HG03139 (cell line): ENCODE results near the gene ACKR3.
A peak's percentile ranks its signal among the peaks of the same experiment; 100 is the strongest.

Source experiments
- ATAC-seq: cut with Tn5 transposase; IDR thresholded peaks from one replicate; pipeline ENCODE4 v1.9.1; 2021; ENCODE audit not compliant: unreplicated experiment

ACKR3 gene

GRCh38 chr2:236569573-236569973, at the start of gene ACKR3:
Gene ACKR3 (plus strand): TSS chr2:236569825. CDS start chr2:236580466, 10,641 bp downstream.
- ATAC-seq: peak; percentile 79

- no peak for ATAC-seq
Measured at GRCh38 chr2:236521556-236521955, 48.1 kb upstream of the ACKR3 start.

DNA sequence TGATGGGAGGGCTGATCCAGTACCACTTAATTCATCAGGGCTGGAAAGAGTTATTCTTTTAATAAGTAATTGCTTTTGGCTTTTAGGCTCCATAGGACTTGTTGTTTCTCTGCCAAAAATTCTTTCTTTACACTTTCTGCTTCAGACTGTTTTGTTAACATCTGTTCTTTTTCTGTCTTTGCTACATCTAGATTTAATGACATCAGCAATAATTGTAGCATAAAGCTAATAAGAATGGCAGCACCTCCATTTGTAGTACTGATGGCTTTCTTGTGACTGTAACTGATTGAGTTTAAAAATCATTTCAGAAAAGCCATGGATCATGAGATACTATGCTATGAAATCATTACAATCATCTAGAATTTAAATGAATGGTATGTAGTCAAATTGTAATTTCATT, 46.4 kb upstream of the ACKR3 start:
- ATAC-seq: no peak

GRCh38 chr2:236525411-236525997, 44.1 kb upstream of the ACKR3 start:
- ATAC-seq: no peak

- no peak for ATAC-seq
Measured at GRCh38 chr2:236526455-236527158, 43.0 kb upstream of the ACKR3 start.

- ATAC-seq: no peak
Measured at GRCh38 chr2:236527159-236527630, 42.4 kb upstream of the ACKR3 start.

DNA sequence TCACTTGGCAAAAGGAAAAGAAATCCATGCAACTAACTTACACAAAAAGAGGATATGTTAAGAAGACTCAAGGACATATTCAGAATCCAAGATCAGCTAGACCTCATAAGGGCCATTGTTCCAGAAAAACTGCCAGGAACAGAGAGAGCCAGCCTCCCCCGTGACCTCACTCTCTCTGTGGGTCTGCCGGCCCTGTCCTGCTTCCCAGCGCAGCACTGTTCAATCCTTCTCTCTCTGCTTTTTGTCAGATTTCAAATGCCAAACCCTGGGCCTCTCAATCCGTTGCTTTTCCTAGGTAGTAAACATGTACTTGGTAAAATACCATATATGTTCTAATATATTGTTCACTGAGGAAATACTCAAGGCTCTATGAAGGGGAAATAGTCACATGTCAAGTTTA, 40.0 kb upstream of the ACKR3 start:
- no peak for ATAC-seq

GRCh38 chr2:236530512-236530911, 39.1 kb upstream of the ACKR3 start:
- ATAC-seq: no peak

- ATAC-seq: no peak
Measured at GRCh38 chr2:236531195-236531594, 38.4 kb upstream of the ACKR3 start.

DNA sequence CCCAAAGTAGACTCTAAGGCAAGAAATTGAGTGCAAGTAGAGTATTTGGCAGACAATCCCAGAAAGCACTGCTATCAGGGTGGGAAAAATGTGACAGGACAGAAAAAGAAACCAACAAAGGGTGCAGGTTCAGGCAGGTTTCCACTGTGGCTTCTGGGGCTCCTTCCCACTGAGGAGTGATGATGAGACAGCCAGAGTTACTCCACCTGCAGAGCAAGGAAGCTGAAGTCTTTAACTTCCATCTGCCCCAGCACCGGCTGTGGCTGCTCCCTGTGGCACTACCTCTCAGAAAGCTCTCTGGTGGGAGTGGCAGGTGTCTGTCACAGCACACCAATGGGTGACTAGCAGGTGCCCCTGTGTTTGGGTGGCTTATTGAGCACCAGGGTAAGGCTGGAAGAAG, 37.6 kb upstream of the ACKR3 start:
- ATAC-seq: no peak

DNA sequence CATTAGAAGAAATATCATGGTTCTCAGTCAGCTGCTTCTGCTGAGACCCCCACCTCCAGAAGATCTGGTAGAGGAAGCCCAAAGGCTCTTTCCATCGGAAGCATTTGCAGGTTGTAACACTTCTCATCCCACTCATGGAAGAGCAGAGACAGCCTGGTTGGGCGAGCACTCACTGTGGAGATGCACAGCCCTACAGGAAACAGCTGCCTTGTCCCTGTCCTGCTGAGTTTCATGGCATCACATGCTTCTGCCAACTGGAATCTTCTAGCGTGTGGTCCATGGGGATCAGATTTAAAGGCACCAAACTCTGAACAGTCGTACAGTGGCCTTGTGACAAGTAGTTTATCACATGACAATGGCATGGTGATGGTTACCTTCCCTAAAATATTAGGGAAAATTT, 36.3 kb upstream of the ACKR3 start:
- ATAC-seq: no peak

GRCh38 chr2:236535024-236535423, 34.6 kb upstream of the ACKR3 start:
- no peak for ATAC-seq

DNA sequence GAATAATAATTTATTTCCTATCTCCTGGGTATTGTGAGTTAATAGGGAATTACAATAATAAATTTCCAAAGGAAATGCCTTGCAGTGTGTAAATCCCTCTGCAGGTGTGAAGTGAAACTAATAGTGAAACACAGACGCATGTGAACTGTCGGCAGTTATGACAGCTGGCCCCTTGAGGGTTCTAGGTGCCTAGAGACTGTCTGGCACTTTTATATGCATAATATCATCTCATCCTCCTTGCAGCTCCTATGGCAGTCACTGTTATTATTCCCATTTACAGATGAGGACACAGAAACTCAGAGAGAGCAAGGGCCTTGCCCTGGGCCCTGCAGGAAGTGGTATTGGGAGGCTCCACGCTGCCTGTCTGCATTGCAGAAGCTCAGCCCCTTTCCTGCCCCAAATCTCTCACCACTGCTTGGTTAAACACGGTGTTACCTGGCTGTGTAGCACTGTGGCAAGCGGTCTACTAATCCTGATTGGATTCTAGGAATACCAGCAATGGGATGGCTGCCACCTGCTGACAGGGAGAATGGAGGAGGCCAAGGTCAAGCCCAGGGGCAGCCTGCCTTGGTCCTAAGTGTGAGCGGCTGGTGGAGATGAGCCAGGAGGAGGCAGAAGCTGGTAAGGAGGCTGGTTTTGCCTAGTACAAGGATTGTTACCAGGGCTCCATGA, 32.8 kb upstream of the ACKR3 start:
- ATAC-seq: peak; percentile 55

DNA sequence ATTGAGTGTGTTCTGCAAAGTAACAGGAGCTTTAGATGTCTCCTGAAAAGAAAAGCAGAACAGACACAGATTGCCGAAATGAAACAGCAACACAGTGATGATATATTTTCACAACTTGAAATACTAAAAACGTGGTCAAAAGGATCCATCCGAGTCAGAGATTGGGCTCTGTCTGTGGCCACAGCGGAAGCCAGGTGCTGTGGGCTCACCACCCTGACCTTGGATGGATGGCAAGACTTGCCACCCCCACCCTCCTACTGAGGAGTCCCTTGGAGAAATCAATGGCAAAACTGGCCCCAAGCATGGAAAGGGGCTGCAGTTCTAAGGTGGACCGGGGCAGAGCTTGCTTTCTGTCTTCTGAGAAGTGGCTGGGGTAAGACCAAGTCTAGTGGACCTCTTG, 31.4 kb upstream of the ACKR3 start:
- peak; percentile 43 for ATAC-seq

DNA sequence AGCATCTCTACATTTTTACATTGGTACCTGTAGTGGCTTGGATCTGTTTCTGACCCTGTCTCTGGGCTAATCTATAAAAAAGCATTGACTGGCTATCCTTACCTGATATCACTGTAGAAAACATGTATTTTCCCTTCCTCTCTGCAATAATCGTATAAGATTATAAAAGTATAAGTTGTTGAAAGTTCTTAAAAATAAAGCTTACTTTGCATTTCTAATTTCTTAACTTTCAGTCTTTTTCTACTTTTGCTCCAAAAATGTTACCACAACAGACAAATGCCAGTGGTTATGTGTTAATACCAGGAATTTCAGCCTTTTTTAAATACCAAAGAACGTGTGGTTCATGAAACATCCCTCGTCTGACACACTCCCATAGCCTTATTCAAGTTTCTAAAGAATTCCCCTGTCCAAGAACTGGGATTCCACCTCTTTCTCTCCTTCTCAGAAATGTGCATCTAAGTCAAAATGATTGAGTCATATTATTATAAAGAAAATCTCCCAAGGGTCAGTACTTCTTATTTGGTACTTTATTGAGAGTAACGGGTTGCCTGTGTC, 28.5 kb upstream of the ACKR3 start:
- no peak for ATAC-seq

DNA sequence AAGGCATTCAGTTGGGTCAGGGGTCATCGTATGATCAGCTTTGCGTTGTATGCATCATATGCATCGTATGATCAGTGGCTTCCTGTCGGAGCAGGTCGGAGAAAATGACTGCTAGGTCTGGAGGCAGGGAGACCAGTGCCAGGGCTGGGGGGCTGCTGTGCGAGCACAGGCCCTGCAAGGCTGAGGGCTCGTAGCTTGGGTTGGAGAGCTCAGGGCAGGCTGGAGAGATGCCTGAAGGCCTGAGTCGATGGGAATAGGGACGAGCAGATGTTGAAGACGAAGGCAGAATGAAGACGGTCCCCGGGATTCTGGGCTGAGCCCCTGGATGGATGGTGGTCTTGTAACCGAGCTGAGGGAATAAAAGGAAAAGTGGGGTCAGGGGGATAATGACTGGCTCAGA, 25.3 kb upstream of the ACKR3 start:
- ATAC-seq: no peak

DNA sequence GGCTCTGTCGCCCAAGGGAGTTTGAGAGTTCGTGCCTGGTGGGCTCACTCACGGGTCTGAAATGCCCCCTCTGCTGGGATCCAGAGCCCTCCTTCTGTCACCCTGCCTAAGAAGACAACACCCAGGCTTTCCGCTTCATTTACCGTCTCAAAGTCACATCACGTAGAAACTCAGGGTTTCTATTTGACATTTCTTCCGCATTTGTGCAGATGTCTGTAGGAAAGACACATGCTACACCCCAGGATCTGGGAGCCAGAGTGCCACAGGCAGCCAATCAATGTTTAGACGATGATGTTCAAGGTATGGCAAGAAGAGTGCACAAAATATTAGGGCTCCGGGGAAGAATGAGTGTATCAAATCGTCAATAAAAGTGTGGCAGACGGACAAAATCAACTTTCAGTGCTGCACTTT, 24.4 kb upstream of the ACKR3 start:
- ATAC-seq: peak; percentile 39

GRCh38 chr2:236545814-236546480, 23.7 kb upstream of the ACKR3 start:
- ATAC-seq: peak; percentile 46

DNA sequence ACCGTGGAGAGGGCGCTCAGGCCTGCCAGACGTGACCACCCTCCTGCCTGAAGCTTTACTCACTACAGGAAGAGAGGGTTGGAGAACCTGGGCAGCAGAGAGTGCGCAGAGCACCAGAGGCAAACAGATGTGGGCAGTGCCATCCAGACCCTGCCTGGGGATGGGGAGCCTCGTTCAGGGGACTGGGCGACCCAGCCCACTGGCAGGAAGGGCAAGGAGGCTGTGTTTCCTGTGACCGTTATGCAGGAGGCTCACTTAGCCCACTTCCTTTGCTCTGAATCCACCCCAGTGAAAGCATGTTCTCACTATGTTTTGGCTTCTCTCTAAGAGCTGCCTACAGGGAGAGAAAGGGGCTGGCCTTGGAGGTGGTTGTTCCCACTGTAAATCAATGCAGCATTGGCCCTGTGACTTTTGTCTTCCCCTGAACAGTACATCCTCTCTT, 23.0 kb upstream of the ACKR3 start:
- no peak for ATAC-seq

DNA sequence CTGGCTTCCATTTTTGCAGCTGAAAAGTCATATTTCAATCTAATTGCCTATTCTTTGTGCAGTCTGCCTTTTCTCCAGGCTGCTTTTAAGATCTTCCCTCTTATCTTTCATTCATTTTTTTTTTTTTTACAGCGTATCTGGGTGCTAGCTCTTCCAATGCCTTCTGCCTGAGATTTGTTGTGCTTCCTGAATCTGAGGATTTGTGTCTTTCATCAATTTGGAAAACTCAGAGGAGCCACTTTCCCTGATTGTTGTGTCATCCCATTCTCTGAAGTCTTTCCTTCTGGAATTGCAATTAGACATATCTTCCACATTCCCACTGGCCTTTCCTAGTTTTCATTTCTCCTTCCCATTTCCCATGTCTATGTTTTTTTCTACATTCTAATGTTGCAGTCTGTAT, 21.9 kb upstream of the ACKR3 start:
- ATAC-seq: no peak

- no peak for ATAC-seq
Measured at GRCh38 chr2:236548179-236548921, 21.3 kb upstream of the ACKR3 start.
